ENCODE data around the gene MAP2K4.

GRCh38 chr17:12099412-12099811, 78.7 kb downstream of the MAP2K4 start:
- TF ChIP-seq ATF3 (CRISPR knock-in tag; conservative IDR thresholded peaks at IDR 0.05) (no peak), ELF4 (CRISPR knock-in tag; IDR thresholded peaks at IDR 0.05; ENCODE audit: low read depth) (no peak), CTCF (IDR thresholded peaks at IDR 0.05) (no peak), MAX (CRISPR knock-in tag; IDR thresholded peaks at IDR 0.05) (no peak), FOXP1 (CRISPR knock-in tag; IDR thresholded peaks at IDR 0.05; ENCODE audit: borderline replicate concordance) (no peak), PREB (CRISPR knock-in tag; IDR thresholded peaks at IDR 0.05; ENCODE audit: borderline replicate concordance) (no peak), IRF2 (CRISPR knock-in tag; IDR thresholded peaks at IDR 0.05; ENCODE audit: borderline replicate concordance, low read depth) (no peak)
